ENCODE results near the gene RPS15. TPM values are rescaled to one million over a fixed set of nuclear protein-coding genes. Genes with fewer than 3 reads are reported as not detected.
"Not testable (repeated sequence)": the region's sequence is repeated elsewhere in the genome, so short reads cannot be mapped to it uniquely, and the experiment has no call there.

RPS15 gene
- total RNA-seq, 5 donors from 2014 or later (not counting 1 experiment from before 2014, with no cell fraction given) = 1,731 to 2,353 (median 2,282) TPM

DNA sequence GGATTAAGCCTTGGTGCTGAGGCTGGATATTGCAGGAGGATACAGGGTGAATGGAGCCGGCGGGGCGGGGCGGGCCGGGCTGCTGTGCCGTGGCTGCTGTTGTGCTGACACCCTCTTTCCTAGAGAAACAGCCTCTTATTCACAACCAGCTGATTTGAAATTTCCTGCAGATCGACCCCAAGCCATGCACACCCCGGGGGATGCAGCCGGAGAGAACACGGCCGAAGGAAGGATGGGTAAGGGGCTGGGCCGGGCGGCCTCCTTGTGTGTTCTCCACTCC lies 19.8 kb upstream of the RPS15 start:
- CTCF ChIA-PET = no interaction called here
- H3K36me3 Mint-ChIP-seq = peaks cover 32% of the 10 kb centered on the region
- no peak overlapping the region for H3K4me3 Mint-ChIP-seq

DNA sequence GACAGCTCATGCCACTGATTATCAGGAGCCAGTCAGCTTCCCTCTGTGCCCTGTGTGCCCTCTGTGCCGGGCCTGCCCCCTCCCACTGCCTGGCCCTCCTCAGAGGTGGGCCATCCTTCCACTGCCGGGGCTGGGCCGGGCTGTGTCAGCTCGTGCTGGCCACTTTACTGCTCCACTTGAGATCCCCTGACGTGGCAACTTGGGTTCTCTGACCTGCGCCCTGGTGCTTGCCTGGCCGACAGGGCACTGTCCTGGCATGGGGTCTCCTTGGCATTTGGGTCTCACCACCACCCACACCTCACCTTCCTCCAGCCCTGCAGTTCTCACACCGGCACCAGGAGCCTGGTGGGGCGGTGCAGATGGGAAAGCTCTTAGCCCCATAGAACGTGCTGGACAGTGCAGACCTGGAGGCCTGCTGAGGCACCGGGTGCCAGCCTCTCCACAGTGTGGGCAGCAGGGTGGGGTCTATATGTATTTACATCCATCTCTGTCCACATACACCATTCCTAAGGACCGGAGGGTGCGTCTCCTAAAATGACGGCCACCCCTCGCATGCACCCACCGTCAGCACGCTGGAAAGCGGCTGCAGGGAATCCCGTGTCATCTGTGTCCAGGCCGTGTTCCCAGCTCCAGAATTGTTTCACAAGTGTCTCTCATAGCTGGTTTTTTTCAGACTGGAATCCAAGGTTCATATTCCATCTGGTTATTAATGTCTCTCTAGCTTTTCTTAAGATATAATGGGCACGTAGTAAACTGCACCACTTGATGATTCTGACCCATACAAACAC lies 19.1 kb upstream of the RPS15 start:
- no peak overlapping the region for H3K27ac ChIP-seq (ENCODE audit: low read length)
- Mint-ChIP-seq H3K9me3 (no peaks in the 10 kb centered on the region), H3K36me3 (peaks cover 37% of the 10 kb centered on the region)

More for the DNA sequence above, 19.8 kb upstream of the RPS15 start:
- POLR2A ChIA-PET = no interaction called here
- peaks cover 34 to 43% (median 43%) of the 10 kb centered on the region in 3 donors for H3K4me1 Mint-ChIP-seq
- no peaks in the 10 kb centered on the region for H3K9me3 ChIP-seq
- no peaks in the 10 kb centered on the region for H3K27me3 ChIP-seq (replicated peaks in 1 of 2; ENCODE audit: control insufficient read depth in 2 of 2, extremely low read depth in 1 of 2, insufficient read depth in 2 of 2, low read length in 1 of 2)
- peaks cover 0 to 46% of the 10 kb centered on the region in 2 experiments for H3K4me1 ChIP-seq (ENCODE audit: control insufficient read depth in 1 of 2, extremely low read depth in 1 of 2, insufficient read depth in 2 of 2, low read length in 2 of 2)
- peaks cover 45 to 67% of the 10 kb centered on the region in 2 donors for H3K36me3 ChIP-seq (ENCODE audit: control insufficient read depth in 2 of 2, extremely low read depth in 1 of 2, insufficient read depth in 1 of 2, low read length in 1 of 2)
- no peak overlapping the region for H3K27ac Mint-ChIP-seq
- WGBS (ENCODE audit: insufficient coverage) = 98% methylated on average over 5 of the region's 13 CpGs
- H3K27me3 Mint-ChIP-seq = no peaks in the 10 kb centered on the region
- no peak overlapping the region for H3K27ac ChIP-seq (ENCODE audit: low read length)
- DNase-seq (no peak), ATAC-seq (replicated peaks in 1 of 4) (no peak)
- H3K9me3 Mint-ChIP-seq = no peaks in the 10 kb centered on the region
- H3K4me3 ChIP-seq (ENCODE audit: control insufficient read depth in 1 of 2, extremely low read depth in 1 of 2, low read length in 1 of 2) = no peak overlapping the region

DNA sequence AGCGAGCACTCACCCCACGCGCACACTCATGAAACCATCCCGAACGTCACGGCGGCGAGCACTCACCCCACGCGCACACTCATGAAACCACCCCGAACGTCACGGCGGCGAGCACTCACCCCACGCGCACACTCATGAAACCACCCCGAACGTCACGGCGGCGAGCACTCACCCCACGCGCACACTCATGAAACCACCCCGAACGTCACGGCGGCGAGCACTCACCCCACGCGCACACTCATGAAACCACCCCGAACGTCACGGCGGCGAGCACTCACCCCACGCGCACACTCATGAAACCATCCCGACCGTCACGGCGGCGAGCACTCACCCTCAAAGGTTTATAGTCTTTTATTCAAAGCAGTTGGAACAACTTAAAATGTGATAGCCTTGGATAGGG lies 18.1 kb upstream of the RPS15 start:
- H3K4me1 Mint-ChIP-seq = peaks cover 29 to 32% (median 31%) of the 10 kb centered on the region in 3 donors
- H3K4me3 Mint-ChIP-seq; H3K27ac ChIP-seq (ENCODE audit: low read length); H3K9me3 Mint-ChIP-seq; H3K4me3 ChIP-seq (ENCODE audit: control insufficient read depth in 1 of 2, extremely low read depth in 1 of 2, low read length in 1 of 2); H3K9me3 ChIP-seq; H3K27ac Mint-ChIP-seq; ATAC-seq (replicated peaks in 1 of 4); H3K27me3 Mint-ChIP-seq; H3K27me3 ChIP-seq (replicated peaks in 1 of 2; ENCODE audit: control insufficient read depth in 2 of 2, extremely low read depth in 1 of 2, insufficient read depth in 2 of 2, low read length in 1 of 2); DNase-seq: not testable (repeated sequence)
- peaks cover 40% of the 10 kb centered on the region for H3K36me3 Mint-ChIP-seq
- ChIA-PET POLR2A (interaction anchor here in 1 of 2 donors (0.9 kb wide), 1 partner anchor 34 kb away, joined by 5 read pairs; no protein-coding TSS in a partner anchor), CTCF (interaction anchor here in 1 of 2 donors (0.7 kb wide), 1 partner anchor 65 kb away, joined by 3 read pairs; no protein-coding TSS in a partner anchor)
- no CpG with 5 or more reads among the region's 43 CpGs for WGBS (ENCODE audit: insufficient coverage)
- Histone ChIP-seq H3K36me3 (ENCODE audit: control insufficient read depth in 2 of 2, extremely low read depth in 1 of 2, insufficient read depth in 1 of 2, low read length in 1 of 2) (peaks cover 56 to 76% of the 10 kb centered on the region in 2 donors), H3K4me1 (ENCODE audit: control insufficient read depth in 1 of 2, extremely low read depth in 1 of 2, insufficient read depth in 2 of 2, low read length in 2 of 2) (peaks cover 0 to 30% of the 10 kb centered on the region in 2 experiments)

More for the DNA sequence above, 19.1 kb upstream of the RPS15 start:
- Histone ChIP-seq H3K4me3 (ENCODE audit: control insufficient read depth in 1 of 2, extremely low read depth in 1 of 2, low read length in 1 of 2) (no peak overlapping the region), H3K27me3 (replicated peaks in 1 of 2; ENCODE audit: control insufficient read depth in 2 of 2, extremely low read depth in 1 of 2, insufficient read depth in 2 of 2, low read length in 1 of 2) (no peaks in the 10 kb centered on the region), H3K4me1 (ENCODE audit: control insufficient read depth in 1 of 2, extremely low read depth in 1 of 2, insufficient read depth in 2 of 2, low read length in 2 of 2) (peaks cover 0 to 40% of the 10 kb centered on the region in 2 experiments), H3K9me3 (no peaks in the 10 kb centered on the region), H3K36me3 (ENCODE audit: control insufficient read depth in 2 of 2, extremely low read depth in 1 of 2, insufficient read depth in 1 of 2, low read length in 1 of 2) (peaks cover 49 to 69% of the 10 kb centered on the region in 2 donors)
- DNase-seq (no peak), ATAC-seq (replicated peaks in 1 of 4) (peak in 1 of 4 experiments; percentile 20)
- Mint-ChIP-seq H3K4me3 (no peak overlapping the region), H3K27ac (no peak overlapping the region), H3K27me3 (no peaks in the 10 kb centered on the region), H3K4me1 (peaks cover 35 to 36% (median 36%) of the 10 kb centered on the region in 3 donors)
- ChIA-PET CTCF (no interaction called here), POLR2A (no interaction called here)
- WGBS (ENCODE audit: insufficient coverage) = 96% methylated on average over 13 of the region's 21 CpGs

DNA sequence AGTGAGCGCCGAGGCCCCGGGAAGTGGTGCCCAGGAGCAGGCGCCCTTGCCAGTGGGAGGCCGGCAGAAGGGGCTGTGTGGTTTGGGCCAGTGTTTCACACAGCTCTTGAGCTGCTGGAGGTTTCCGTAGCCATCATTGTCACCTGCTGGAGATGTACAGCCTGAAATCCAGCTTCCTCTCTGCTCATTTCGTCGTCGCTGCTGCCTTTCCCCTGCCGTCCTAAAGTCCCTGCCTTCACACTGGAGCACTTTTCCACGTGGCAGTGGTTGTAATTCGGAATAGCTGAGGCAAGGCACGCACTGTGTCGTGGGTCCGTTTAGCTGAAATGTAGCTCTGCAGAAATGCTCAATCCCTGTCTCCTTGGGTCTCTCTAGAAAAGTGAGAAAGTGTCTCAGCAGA lies 17.6 kb upstream of the RPS15 start:
- Mint-ChIP-seq H3K4me3 (no peak overlapping the region), H3K27me3 (no peaks in the 10 kb centered on the region), H3K36me3 (peaks cover 41% of the 10 kb centered on the region), H3K4me1 (peaks cover 25 to 27% (median 26%) of the 10 kb centered on the region in 3 donors), H3K27ac (no peak overlapping the region), H3K9me3 (no peaks in the 10 kb centered on the region)
- CTCF ChIA-PET = interaction anchor here in 1 of 2 donors (0.7 kb wide), 1 partner anchor 65 kb away, joined by 3 read pairs; no protein-coding TSS in a partner anchor
- H3K27me3 ChIP-seq (replicated peaks in 1 of 2; ENCODE audit: control insufficient read depth in 2 of 2, extremely low read depth in 1 of 2, insufficient read depth in 2 of 2, low read length in 1 of 2) = no peaks in the 10 kb centered on the region
- H3K9me3 ChIP-seq = no peaks in the 10 kb centered on the region
- no peak for ATAC-seq (replicated peaks in 1 of 4)
- POLR2A ChIA-PET = interaction anchor here in 1 of 2 donors (0.9 kb wide), 1 partner anchor 34 kb away, joined by 5 read pairs; no protein-coding TSS in a partner anchor
- no peak overlapping the region for H3K4me3 ChIP-seq (ENCODE audit: control insufficient read depth in 1 of 2, extremely low read depth in 1 of 2, low read length in 1 of 2)
- H3K27ac ChIP-seq (ENCODE audit: low read length) = no peak overlapping the region
- WGBS (ENCODE audit: insufficient coverage) = 89% methylated on average over 14 of the region's 15 CpGs
- H3K4me1 ChIP-seq (ENCODE audit: control insufficient read depth in 1 of 2, extremely low read depth in 1 of 2, insufficient read depth in 2 of 2, low read length in 2 of 2) = peaks cover 0 to 25% of the 10 kb centered on the region in 2 experiments
- DNase-seq = no peak
- H3K36me3 ChIP-seq (ENCODE audit: control insufficient read depth in 2 of 2, extremely low read depth in 1 of 2, insufficient read depth in 1 of 2, low read length in 1 of 2) = peaks cover 56 to 81% of the 10 kb centered on the region in 2 donors

DNA sequence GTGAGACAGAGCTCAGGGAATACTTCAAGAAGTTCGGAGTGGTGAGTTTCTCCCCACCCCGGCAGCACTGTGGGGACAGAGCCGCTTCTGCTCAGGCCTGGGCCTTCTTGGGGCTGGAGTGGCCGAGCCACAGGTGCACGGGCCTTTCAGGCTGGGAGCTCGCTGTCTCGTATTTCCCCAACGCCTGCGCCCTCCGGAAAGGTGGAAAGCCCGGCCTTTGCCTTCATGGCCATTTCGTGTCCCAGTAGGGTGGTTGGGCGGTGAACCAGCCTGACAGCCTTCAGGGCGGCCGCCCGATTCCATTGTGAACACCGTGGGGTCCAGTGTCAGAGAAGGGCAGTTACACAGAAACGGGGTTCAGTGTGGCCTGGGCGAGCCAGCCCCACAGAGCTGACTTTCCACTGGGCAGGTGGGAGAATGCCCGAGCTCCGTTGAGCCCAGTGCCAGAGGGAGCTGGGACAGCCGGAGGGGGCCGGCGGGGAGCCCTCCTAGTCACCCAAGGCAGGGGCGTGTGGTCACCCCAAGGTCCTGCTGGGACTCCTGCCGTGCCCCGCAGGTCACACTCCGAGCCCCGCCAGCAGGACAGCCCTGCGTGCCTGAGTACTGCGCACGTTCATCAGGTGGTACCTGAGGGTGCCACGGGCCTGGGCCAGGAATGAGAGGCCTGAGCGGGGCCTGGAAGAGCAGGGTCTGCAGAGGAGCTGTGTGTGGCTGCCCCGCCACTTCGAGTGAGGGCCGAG lies 16.8 kb upstream of the RPS15 start:
- H3K36me3 Mint-ChIP-seq = peaks cover 41% of the 10 kb centered on the region
- ChIA-PET CTCF (no interaction called here), POLR2A (no interaction called here)
- no peak for DNase-seq
- no peaks in the 10 kb centered on the region for H3K27me3 Mint-ChIP-seq
- Histone ChIP-seq H3K9me3 (no peaks in the 10 kb centered on the region), H3K36me3 (ENCODE audit: control insufficient read depth in 2 of 2, extremely low read depth in 1 of 2, insufficient read depth in 1 of 2, low read length in 1 of 2) (peaks cover 59 to 88% of the 10 kb centered on the region in 2 donors), H3K4me1 (ENCODE audit: control insufficient read depth in 1 of 2, extremely low read depth in 1 of 2, insufficient read depth in 2 of 2, low read length in 2 of 2) (peaks cover 0 to 17% of the 10 kb centered on the region in 2 experiments), H3K27ac (ENCODE audit: low read length) (no peak overlapping the region), H3K4me3 (ENCODE audit: control insufficient read depth in 1 of 2, extremely low read depth in 1 of 2, low read length in 1 of 2) (no peak overlapping the region), H3K27me3 (replicated peaks in 1 of 2; ENCODE audit: control insufficient read depth in 2 of 2, extremely low read depth in 1 of 2, insufficient read depth in 2 of 2, low read length in 1 of 2) (no peaks in the 10 kb centered on the region)
- peaks cover 17 to 19% (median 18%) of the 10 kb centered on the region in 3 donors for H3K4me1 Mint-ChIP-seq
- 97% methylated on average over 35 of the region's 37 CpGs for WGBS (ENCODE audit: insufficient coverage)
- no peak overlapping the region for H3K27ac Mint-ChIP-seq
- H3K4me3 Mint-ChIP-seq = no peak overlapping the region
- ATAC-seq (replicated peaks in 1 of 4) = peak in 1 of 4 experiments; percentile 11
- H3K9me3 Mint-ChIP-seq = no peaks in the 10 kb centered on the region

DNA sequence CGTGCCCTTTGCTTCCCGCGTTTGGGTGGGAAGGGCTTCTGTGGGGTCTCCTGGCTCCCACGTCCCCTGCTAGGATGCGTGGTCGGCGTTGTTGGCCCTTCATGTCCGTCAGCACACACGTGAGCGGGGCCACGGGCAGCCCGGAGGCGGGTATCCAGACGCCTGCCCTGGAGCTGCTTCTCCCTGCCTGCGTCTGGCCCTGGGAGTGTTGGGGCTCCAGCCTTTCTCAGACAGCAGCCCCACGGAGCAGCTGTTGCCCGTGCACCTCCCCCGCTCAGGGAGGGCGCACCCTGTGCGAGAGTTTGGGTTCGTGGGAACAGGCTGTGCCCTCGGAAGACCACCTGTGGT lies 16.3 kb upstream of the RPS15 start:
- no peaks in the 10 kb centered on the region for H3K27me3 ChIP-seq (replicated peaks in 1 of 2; ENCODE audit: control insufficient read depth in 2 of 2, extremely low read depth in 1 of 2, insufficient read depth in 2 of 2, low read length in 1 of 2)
- peaks cover 56 to 91% of the 10 kb centered on the region in 2 donors for H3K36me3 ChIP-seq (ENCODE audit: control insufficient read depth in 2 of 2, extremely low read depth in 1 of 2, insufficient read depth in 1 of 2, low read length in 1 of 2)
- H3K9me3 ChIP-seq = no peaks in the 10 kb centered on the region
- H3K4me3 ChIP-seq (ENCODE audit: control insufficient read depth in 1 of 2, extremely low read depth in 1 of 2, low read length in 1 of 2) = no peak overlapping the region
- H3K4me1 ChIP-seq (ENCODE audit: control insufficient read depth in 1 of 2, extremely low read depth in 1 of 2, insufficient read depth in 2 of 2, low read length in 2 of 2) = peaks cover 0 to 12% of the 10 kb centered on the region in 2 experiments
- DNase-seq (no peak), ATAC-seq (replicated peaks in 1 of 4) (peak in 1 of 4 experiments; percentile 3)
- H3K27me3 Mint-ChIP-seq = no peaks in the 10 kb centered on the region
- POLR2A ChIA-PET = no interaction called here
- H3K4me3 Mint-ChIP-seq = no peak overlapping the region
- no peak overlapping the region for H3K27ac Mint-ChIP-seq
- CTCF ChIA-PET = interaction anchor here in 1 of 2 donors (0.5 kb wide), 1 partner anchor 796 kb away, joined by 3 read pairs; no protein-coding TSS in a partner anchor
- H3K27ac ChIP-seq (ENCODE audit: low read length) = no peak overlapping the region
- no peaks in the 10 kb centered on the region for H3K9me3 Mint-ChIP-seq
- H3K36me3 Mint-ChIP-seq = peaks cover 44% of the 10 kb centered on the region
- WGBS (ENCODE audit: insufficient coverage) = 93% methylated on average over 20 of the region's 22 CpGs
- H3K4me1 Mint-ChIP-seq = peaks cover 12 to 14% (median 14%) of the 10 kb centered on the region in 3 donors
